HepG2 (cell line): Measurements from ENCODE around the gene AMOT.

ENCODE experiments used
- ATF7 ChIP-seq, 2 experiments: fragments of 450-650 bp in 1 of 2; sonication (generic) in 1 of 2; formaldehyde crosslinking in 1 of 2; IDR thresholded peaks; 2 replicates each; pipeline versions ENCODE4 v1.4.0 to v1.6.1; 2016 to 2020; ENCODE audit warnings: antibody characterized with exemption in 1 of 2, mild to moderate bottlenecking in 1 of 2, missing genetic modification reagents in 1 of 2
- NR2F1 ChIP-seq, 2 experiments: fragments of 450-650 bp in 1 of 2; formaldehyde crosslinking in 1 of 2; IDR thresholded peaks; 2 replicates each; pipeline versions ENCODE4 v1.5.0 to v1.6.1; 2016 to 2020; ENCODE audit warnings: mild to moderate bottlenecking in 1 of 2, missing compliant biosample characterization in 1 of 2, missing genetic modification reagents in 1 of 2, moderate library complexity in 1 of 2
- STAT6 ChIP-seq: sonication (generic); formaldehyde crosslinking; IDR thresholded peaks from 2 replicates; pipeline ENCODE4 v1.4.0; 2020; ENCODE audit warnings: missing genetic modification reagents, mild to moderate bottlenecking, borderline replicate concordance
- XBP1 ChIP-seq: sonication (generic); formaldehyde crosslinking; IDR thresholded peaks from 2 replicates; pipeline ENCODE4 v1.5.0; 2020; ENCODE audit warnings: missing genetic modification reagents

GRCh38 chrX:112841114-112841819 lies 636 bp upstream of the AMOT start:
- TF ChIP-seq XBP1 (CRISPR knock-in tag) (no peak), STAT6 (CRISPR knock-in tag) (no peak), NR2F1 (CRISPR knock-in tag; IDR thresholded peaks at IDR 0.05) (no peak), ATF7 (IDR thresholded peaks at IDR 0.05) (no peak), ATF7 (CRISPR knock-in tag; IDR thresholded peaks at IDR 0.05) (no peak)
